Ramos (cell line): ENCODE measurements around the gene SKIC8.

ENCODE experiments used
- in situ Hi-C: fragments of 300-500 bp; cut with MboI; formaldehyde crosslinking; loops from one replicate; pipeline ENCODE4 v1.14.3; 2022; ENCODE audit warnings: low sequenced_read_pairs; ENCODE audit not compliant: unreplicated experiment

SKIC8 gene

DNA sequence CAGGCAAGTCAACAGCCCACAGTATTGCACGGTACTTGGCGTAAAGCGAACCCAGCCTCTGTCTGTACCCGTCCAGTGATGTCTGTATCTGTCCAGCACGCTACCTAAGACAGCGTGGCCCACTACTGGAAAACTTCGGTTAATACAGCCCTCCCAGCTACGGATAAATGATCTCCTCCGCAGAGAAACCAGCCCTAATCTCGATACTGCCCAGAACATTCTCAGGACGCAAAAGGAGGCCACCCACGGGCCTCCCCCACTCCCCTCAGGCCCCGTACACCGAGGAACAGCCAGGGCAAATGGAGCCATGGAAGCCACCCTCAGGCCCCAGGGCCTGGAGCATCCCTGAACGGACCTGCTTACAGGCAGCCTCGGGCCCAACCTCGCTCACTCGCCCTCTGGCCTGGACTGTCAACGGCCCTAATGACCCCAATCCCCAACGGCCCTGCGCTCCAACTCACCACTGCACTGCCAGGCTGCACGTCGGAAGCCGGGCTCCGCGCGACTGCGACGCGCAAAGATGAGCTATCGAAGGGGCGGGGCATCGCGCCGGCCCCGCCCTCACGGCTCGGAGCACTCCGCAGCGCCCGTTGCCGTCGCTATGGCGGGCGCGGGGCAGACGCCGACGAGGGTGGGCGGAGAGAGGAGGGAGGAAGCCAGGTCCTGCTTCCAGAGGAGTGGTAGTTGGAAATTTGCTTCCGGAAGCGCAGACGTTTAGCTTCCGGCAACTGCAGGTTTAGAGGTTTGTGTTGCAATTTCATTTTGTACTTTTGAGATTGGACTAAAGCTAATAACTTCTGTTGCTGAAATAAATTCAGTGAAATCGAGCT lies at the start of gene SKIC8:
Gene SKIC8 (minus strand): TSS at position 509 of the 830 bp plus-strand sequence. CDS start 3,923 bp downstream, outside the sequence.
- in situ Hi-C loops = no loop called here

DNA sequence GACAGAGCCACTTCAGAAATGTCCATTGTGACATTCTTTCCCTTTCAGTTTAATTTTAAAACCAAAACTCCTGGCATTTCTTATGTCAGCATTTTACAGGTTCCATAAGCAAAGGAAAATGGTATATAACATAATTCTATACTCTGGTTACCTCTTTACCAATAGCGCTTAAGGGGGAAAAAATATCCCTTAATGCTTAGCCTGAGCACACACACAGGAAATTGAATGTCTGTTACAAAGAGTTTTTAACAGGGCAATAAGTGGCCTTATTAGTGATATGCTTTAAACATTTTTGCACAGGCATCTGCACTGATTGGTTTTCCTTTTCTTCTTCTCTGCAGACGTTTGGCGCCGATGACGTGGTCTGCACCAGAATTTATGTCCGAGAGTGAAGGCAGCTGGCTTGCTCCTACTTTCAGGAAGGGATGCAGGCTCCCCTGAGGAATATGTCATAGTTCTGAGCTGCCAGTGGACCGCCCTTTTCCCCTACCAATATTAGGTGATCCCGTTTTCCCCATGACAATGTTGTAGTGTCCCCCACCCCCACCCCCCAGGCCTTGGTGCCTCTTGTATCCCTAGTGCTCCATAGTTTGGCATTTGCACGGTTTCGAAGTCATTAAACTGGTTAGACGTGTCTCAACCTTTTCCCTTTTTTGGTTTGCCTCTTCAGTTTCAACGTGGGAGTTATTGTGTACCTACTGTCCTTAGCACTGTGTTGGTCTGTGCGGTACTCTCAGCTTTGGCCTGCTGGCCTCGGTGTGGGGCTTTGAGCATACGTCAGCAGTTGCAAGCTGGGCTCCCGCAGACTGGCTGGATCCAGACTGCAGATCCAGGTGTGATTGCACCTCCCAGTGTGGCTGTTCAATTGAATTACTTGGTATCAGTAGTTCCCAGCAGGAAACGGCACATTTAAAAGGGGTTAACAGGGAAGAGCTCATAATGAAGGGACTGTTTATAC lies 48.5 kb upstream of the SKIC8 start:
- in situ Hi-C loops = no loop called here

DNA sequence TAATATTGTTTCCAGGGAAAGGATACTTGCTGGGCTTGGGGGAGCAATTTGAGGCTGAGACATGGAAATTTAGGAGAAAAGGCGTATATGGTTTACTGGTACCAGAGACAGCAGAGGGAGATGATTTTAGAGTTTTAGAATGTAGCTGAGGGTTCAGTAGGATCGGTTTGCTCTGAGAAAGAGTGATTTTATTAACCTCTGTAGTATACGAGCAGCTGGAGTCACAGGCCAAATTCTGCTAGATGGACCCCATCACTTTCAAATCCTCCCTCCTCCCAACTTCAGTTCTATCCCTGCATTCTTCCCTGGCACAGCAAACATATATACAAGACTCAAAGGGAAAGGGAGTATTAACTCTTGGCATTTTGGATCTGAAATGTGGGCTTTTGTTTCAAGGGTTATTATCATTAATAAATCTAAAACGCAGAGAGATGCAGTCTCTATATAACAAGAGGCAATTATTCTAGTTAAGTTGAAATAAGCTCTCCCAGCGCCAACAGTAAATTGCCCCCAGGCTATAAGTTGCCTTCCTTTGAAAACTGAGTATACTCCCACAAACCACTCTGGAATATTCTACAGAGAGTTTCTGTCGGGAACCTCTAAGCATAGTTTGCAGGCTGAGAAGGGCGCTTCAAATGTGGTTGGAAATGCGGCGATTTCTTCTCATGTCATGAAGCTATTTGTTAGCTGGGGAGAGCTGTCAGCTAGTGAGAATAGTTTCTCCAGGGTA lies 46.2 kb upstream of the SKIC8 start:
- in situ Hi-C loops = no loop called here

DNA sequence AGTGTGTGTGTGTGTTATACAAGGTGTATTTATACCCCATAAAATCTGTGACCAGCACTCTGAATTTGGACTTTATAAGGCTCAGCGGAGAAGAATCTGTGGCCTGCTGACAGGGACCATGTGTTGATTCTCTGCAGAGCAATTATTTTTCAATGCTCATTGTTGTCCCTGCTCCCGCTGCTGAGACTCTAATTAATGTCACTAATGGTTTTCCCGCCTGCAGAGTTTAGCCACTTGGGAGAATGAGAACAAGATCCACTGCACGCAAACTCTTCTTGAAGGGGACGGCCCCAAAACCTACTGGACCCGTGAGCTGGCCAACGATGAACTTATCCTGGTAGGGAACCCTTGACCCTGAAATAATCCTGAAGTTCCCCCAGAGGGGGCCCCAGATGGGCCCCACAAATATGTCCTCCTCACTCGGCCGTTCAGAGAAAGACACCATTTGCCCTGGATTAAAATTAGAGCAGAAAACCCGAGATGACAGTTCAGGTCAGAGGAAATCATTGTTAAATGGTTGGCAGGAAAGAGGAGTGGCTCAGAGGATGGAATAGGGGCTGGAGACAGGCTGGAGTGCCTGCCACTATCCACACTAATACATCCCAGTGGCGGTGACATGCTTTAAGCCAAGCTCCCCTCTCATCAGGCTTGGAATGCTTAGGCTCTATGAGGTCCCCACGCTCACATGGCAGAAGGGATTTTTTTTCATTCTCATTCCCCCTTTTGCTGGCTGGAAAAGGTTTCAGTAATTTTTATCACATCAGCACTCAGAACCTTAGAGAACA lies 44.1 kb upstream of the SKIC8 start:
- in situ Hi-C loops = no loop called here

DNA sequence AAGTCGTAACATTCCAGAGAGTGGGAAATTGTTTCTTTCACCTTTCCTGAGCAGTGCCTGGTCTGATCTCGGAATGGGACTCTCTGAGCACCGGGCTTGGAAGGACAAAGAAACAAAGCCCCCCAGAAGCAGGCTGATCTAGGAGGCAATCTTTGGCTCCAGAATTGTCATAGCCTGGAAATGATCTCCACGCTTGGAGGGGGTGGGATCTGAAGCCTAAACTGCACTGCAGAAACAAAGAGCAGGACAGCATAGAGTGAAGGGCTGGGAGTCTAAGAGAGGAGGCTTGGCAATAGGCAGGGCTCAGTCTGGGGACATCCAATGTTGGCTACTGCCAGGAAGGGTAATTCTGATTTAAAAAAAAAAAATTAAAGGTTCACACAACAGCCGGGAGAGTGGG lies 42.6 kb upstream of the SKIC8 start:
- in situ Hi-C loops = no loop called here

DNA sequence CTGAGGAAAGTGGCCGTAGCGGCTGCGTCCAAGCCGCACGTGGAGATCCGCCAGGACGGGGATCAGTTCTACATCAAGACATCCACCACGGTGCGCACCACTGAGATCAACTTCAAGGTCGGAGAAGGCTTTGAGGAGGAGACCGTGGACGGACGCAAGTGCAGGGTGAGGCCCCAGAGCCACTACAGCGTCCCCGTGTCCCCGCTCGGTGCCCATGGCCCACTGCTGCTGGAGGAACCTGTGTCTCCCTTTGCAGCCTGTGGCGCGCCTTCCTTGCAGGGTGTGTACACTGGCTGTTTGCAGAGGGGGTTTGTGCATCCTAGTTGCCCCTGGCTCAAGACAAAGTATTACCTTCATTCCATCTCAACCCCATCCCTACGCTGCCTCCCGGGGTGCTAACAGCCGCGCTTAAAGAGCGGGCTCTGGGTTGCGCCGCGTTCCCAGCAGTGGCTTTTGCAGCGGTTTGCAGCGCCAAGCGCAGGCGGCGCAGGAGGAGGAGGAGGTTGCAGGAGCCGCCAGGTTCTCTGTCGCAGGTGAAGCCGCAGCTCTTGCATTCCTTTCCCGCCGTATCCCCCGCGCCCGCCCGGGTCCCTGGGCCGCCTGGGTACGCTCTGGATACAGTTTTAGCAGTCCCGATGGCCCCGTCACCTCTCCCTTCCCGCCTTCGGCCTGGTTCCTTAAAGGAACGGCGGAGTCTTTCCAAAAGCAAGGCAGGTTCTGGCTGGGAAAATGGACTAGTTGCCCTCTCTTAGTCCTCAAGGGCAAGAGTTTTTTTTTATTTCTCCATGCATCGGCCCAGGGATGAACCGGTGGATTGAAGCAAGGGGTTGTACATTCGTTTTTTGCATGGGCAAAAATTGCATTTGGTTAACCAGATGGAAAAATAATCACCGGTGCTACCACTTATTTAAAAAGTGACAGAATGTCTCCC lies 41.9 kb upstream of the SKIC8 start:
- in situ Hi-C loops = no loop called here

DNA sequence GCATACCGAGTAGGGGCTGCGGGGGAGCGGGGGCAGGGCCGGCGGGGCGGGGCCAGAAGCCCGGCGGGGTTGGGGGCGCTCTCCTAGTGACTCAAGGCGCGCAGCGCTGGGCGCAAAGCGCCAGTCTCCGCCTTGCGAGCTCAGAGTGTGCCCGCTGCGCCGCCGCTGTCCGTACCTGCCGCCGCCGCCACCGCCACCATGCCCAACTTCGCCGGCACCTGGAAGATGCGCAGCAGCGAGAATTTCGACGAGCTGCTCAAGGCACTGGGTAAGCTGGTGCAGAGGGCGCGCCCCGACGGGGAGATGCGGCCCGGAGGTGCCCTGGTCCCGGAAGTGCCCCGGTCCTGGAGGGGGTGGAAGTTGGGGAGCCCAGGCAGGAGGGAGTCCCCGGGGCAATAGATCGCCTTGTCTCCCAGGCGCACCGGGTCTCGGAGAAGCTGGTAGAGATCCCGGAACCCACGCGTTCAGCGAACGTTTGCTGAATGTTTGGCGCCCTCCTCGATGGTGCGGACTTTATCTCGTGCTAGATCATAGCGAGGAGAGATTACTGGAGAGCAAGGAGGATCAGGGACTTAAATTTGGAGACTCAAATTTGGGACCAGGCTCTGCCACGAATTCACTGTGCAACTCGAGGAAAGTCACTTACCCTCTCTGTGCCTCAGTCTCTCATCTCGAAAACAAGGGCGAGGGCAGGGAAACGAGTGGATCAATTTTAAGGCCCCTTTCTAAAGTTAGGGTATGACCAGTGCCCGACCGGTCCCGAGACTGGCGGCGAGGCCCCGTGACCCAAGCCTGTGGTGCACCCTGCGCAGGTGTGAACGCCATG lies 41.0 kb upstream of the SKIC8 start, which contains the start of gene CRABP1:
Gene CRABP1 (plus strand): TSS at position 123 of the 826 bp plus-strand sequence. CDS start 76 bp downstream, at position 199.
- in situ Hi-C loops = no loop called here

DNA sequence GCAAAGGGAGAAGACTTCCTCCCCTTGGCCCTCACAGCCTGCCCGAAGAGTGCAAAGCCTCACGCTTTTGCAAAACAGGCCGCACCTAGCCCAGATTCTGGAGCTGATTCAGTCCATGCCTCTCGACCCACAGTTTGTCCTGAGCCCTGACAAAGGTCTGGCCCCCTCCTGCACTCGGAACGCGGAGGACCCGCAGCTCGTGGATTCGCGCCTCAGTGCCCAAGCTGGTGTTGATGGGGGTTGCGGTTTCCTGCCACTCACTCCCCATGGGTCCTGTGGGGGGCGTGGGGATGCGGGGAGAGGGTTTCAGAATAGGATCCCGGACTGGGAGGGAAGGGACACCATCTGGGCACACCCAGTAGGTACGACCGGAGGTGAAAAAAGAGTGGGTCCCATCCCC lies 40.1 kb upstream of the SKIC8 start:
- in situ Hi-C loops = no loop called here

DNA sequence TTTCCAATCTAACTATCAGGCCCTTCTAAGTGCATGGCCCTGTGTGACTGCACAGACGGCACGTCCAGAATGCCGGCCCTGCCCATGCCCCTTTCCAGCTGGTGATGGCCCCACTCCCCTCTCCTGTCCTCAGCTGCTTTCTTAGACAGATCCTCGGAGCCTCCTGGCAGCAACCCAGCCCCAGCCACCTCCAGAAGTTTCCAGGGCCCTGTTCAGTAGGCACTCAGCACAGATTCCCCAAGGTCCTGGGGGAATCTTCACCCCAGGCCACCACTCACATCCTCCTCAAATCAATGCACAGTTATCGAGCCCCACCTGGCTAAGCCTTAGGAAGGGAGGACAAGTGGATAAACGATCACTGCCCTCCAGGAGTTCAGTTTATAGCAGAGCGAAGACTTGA lies 39.4 kb upstream of the SKIC8 start:
- in situ Hi-C loops = no loop called here

DNA sequence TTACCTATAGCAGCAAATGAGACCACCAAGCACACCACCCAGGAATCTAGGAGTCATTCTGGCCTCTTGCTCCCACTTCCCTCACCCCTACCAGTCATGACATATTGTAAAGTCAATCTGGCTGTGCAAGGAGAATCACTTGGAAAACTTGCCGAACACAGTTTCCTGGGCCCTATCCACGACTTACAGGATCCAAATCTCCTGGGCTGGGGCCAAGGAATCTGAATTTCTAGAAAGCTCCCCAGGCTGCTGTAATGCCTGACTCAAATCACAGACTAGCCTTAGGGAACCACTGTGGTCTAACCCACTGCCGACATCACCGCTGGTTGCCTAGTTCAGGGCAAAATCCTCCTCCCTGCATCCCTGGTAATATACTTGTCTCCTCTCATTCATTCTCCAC lies 36.6 kb upstream of the SKIC8 start:
- in situ Hi-C loops = no loop called here

DNA sequence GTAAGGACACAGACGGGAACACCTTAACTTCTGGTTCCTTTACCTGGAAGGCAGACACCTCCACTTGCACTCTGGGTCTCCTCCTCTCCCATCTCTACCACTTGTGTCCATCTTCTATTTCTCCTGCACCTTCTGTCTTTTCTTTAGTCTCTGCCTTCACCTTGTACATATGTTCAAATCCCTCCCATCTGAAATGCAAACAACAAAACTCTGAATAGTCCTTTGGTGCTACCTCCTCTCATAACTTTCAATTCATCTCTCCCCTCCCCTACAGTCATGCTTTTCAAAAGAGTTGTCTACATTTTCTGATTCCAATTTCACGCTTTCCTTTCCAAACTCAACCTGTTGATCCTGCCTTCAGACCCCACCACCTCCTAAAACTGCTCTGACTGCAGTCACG lies 35.4 kb upstream of the SKIC8 start:
- in situ Hi-C loops = no loop called here

DNA sequence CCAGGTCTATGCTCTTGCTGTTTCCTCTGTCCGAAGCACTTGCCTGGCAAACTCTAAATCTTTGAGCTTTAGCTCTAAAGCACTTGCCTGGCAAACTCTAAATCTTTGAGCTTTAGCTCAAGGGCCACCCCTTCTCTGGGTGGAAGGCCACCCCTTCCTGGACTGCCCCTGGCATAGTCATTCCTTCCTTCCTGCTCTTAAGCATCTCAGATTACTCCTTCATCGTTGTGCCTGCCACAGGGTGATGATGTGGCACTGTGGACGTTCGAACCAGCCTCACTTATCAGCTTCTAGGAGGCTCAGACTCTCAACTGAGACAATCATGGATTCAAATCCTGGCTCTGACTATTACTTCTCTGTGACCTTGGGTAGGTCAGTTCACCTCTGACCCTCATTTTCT lies 30.2 kb upstream of the SKIC8 start:
- in situ Hi-C loops = no loop called here

DNA sequence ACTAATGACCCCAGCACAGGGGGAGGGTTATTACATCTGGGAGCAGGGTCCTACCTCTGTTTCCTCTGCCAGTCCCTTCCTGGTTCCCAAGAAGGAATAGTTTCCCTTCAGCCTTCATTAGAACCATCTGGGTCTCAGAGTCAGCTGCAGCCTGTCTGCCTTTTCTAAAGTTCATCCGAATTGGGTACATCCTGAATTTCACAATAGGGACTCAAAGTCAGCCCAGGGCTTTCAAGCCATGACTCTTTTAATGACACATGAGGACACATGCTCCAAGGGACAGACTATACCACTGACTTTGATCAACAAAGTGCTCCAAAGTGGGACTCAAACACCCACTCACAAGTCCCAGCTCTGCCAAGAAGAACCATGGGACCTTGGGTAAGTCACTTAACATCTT lies 28.1 kb upstream of the SKIC8 start:
- in situ Hi-C loops = no loop called here

DNA sequence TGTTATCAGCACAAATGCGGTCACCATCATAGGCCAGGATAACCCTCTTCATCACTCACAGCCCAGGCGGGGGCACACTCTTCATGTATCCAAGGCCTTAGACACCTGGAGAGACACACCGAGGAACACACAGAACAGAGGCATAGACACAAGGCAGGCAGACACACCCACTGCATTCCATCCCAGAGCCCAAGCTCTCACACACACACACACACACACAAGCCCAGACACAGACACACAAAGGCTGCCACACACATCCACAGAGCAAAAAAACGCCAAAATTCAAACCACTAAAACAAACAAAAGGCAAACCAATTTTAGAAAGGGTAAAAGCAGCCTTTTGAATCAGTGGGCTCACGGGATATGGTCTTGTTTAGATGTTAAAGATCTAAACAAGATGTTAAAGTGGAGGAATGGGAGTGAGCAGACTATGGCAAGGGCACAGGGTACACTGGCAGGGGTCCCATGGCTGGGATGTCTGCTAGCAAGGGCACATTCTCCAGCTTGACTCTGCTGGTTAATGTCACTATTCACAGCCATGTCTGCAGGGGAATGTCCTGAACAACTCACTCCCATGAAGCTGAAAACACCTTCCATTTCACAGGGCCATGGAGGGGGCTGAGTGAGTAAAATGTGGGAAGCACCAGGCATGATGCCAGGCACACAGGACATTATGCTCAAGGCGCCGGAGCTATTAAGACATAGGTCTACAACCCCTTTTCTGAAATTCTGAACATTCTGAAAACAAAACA lies 25.9 kb upstream of the SKIC8 start:
- in situ Hi-C loops = no loop called here

DNA sequence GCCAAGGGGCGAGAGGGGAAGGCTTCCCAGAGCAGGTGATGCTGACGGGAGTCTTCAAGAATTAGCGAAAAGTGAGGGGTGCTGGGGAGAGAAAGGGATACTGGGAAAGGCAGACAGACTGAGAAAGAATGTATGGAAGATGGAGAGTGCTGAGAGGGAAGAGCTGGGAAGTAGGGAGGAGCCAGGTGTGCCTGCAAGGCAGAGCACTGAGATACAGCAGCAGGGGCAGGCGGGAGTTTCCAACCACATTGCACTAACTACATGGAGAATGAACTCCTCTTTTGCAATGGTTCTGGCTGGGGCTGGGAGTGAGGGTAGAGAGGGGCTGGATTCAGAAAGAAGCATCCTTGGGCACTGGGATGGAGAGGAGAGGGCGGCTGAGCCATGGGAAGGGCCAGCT lies 24.7 kb upstream of the SKIC8 start:
- in situ Hi-C loops = no loop called here

DNA sequence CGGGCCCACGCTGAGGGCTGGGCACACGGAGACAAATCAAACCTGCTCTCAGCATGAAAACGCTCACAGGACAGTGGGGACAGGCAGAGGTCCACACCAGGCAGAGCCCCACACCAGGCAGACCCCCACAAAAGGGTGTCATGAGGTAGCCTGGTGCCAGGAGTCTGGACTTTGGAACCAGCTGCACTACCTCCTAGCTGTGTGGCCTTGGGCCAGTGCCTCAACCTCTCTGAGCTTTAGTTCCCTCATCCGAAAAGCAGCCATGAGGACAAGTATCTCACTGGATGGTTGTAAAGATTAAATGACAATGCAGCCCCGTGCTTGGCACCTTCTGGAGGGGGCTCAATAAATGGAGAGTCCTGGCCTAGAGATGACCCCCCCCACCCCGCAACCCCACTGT lies 24.3 kb upstream of the SKIC8 start:
- in situ Hi-C loops = no loop called here
